Gastroesophageal sphincter (tissue), 3 donors: Measurements from ENCODE around the gene HEXB.

ENCODE experiments used
- CTCF ChIP-seq, 4 experiments: fragments of 200-600 bp in 2 of 4; fragments of 450-650 bp in 2 of 4; sonication (generic) in 1 of 4; IDR thresholded peaks; one replicate each; pipeline ENCODE4 v1.5.1; 2017 to 2019; ENCODE audit warnings: antibody characterized with exemption in 4 of 4, mild to moderate bottlenecking in 2 of 4, moderate library complexity in 2 of 4
- EP300 ChIP-seq: sonication (generic); formaldehyde crosslinking; IDR thresholded peaks from one replicate; pipeline ENCODE4 v1.6.1; 2017; ENCODE audit warnings: antibody characterized with exemption, mild to moderate bottlenecking
- POLR2A ChIP-seq, 2 donors: fragments of 450-650 bp; IDR thresholded peaks; one replicate each; pipeline ENCODE4 v1.6.1; 2017; ENCODE audit warnings: antibody characterized with exemption in 2 of 2, mild to moderate bottlenecking in 2 of 2, moderate library complexity in 1 of 2
- POLR2AphosphoS5 ChIP-seq: sonication (generic); formaldehyde crosslinking; IDR thresholded peaks from one replicate; pipeline ENCODE4 v1.6.1; 2017; ENCODE audit warnings: antibody characterized with exemption

GRCh38 chr5:74763504-74763903, 78.5 kb downstream of the HEXB start:
- TF ChIP-seq CTCF (IDR thresholded peaks at IDR 0.05) (no peak), EP300 (no peak), POLR2A (IDR thresholded peaks at IDR 0.05) (no peak), POLR2AphosphoS5 (no peak)
